ENCODE measurements around the gene TAF9.

- TF ChIP-seq CTCF (IDR thresholded peaks at IDR 0.05) (no peak), POLR2A (IDR thresholded peaks at IDR 0.05) (no peak)
Observed at GRCh38 chr5:69416180-69416579, 46.9 kb upstream of the TAF9 start.

Measured in right lobe of liver (tissue), 4 donors.